Amniotic epithelial cell (primary cell): ENCODE measurements around the gene ASTN2.

ENCODE experiments used
- DNase-seq: peaks from one replicate; pipeline ENCODE4 v3.0.0-alpha.2; 2010; ENCODE audit warnings: low read depth

ASTN2 gene

GRCh38 chr9:116815835-116816234 lies 599.0 kb downstream of the ASTN2 start:
- DNase-seq = no peak

- DNase-seq = no peak
These were observed 601.9 kb downstream of the ASTN2 start for GRCh38 chr9:116813031-116813300.

- no peak for DNase-seq
These were observed 602.4 kb downstream of the ASTN2 start for GRCh38 chr9:116812231-116813030.

- no peak for DNase-seq
These were observed 605.2 kb downstream of the ASTN2 start for GRCh38 chr9:116809656-116810055.

- no peak for DNase-seq
These were observed 608.8 kb downstream of the ASTN2 start for GRCh38 chr9:116806075-116806474.

DNA sequence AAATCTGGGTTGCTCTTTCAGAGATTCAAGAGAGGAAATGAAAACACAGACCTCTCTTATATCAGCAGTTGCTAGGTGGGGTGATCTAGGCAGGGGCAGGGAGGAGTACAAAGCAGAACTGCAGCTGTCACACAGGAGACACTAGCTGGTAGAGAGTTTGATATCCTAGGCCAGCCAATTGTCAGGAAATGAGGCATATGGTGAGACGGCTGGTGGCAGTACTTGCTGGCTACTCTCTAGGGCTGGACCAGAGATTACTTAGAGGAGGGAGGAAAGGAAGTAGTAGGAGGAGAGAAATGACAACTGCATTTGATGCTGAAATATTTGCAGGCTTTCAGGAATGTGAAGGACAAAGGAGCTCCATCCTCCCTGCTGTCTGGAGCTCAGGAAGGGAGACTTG lies 614.0 kb downstream of the ASTN2 start:
- no peak for DNase-seq

GRCh38 chr9:116800074-116800473 lies 614.8 kb downstream of the ASTN2 start:
- no peak for DNase-seq

GRCh38 chr9:116798521-116798920 lies 616.3 kb downstream of the ASTN2 start:
- no peak for DNase-seq

DNA sequence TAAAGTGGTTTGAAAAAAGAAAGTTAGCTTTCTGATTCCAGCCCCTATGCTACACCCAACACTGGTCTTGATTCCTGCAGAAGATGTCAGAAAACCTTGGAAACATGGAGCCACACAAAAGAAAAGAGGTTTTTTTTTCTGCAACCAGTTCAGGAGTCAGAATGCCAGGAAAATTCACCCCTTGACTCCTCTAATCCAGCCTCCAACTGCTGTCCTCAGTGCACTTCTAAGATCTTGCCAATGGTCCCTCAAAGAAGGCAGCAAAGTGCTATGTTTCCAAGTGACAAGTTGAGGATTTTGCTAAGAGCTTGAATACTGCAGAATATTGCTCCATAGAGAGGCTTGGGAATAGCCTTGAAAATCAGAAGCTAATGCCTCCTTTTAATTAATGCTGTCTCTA lies 617.6 kb downstream of the ASTN2 start:
- DNase-seq = no peak

DNA sequence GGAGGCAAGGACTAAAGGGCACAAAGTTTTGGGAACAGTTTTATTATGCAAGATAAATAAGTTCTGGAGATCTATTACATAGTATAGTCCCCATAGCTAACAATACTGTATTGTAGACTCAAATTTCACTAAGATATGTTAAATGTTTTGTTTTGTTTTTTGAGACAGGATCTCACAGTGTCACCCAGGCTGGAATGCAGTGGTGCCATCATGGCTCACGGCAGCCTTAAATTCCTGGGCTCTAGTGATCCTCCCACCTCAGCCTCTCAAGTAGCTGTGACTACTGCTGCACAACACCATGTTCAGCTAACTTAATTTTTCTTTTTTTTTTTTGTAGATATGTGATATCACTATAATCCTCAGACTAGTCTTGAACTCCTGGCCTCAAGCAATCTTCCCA lies 618.2 kb downstream of the ASTN2 start:
- DNase-seq = no peak

- no peak for DNase-seq
These were observed 619.0 kb downstream of the ASTN2 start for GRCh38 chr9:116795821-116796220.

- DNase-seq = no peak
These were observed 622.6 kb downstream of the ASTN2 start for GRCh38 chr9:116792271-116792670.

DNA sequence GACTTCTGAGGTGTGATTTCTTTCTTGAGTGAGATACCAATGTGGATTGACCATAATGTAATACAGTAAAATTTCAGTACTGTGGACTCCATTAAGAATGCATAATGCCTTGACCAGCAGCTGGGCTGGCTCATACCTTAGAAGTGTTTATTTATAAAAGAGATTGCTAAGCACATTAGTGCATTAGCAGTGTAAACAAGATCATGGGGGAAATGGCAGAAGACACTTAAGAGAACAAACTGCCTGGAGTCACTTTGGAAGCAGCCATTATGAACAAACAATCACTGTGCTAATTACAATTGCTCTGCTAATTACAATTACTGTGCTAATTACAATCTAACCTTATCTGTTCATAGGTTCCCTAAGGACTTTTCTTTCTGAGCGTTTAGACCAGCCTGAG lies 623.5 kb downstream of the ASTN2 start:
- no peak for DNase-seq

- DNase-seq = no peak
These were observed 625.8 kb downstream of the ASTN2 start for GRCh38 chr9:116789081-116789480.

GRCh38 chr9:116786737-116787136 lies 628.1 kb downstream of the ASTN2 start:
- no peak for DNase-seq

GRCh38 chr9:116777116-116777515 lies 637.7 kb downstream of the ASTN2 start:
- DNase-seq = no peak

GRCh38 chr9:116774421-116775180 lies 640.3 kb downstream of the ASTN2 start:
- DNase-seq = no peak

GRCh38 chr9:116767219-116767618 lies 647.6 kb downstream of the ASTN2 start:
- DNase-seq = no peak

DNA sequence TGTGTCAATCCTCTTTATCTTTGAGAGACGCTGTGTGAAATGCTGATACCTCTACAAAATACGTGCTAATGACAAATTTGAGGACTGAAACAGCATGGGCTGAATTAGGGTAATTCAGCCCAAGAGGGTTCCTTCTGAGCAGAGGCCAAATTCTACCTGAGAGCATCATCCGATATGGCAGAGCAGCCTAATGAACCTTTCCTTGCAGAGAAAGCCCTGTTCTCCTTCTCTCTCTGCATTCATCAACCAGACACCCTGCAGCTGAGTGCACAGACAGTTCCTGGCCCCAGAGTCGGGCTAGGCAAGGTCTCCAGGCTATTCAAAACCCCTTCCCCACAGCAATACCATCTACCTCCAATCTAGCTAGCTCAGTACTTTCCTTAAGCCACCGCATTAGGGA lies 649.8 kb downstream of the ASTN2 start:
- DNase-seq = no peak

DNA sequence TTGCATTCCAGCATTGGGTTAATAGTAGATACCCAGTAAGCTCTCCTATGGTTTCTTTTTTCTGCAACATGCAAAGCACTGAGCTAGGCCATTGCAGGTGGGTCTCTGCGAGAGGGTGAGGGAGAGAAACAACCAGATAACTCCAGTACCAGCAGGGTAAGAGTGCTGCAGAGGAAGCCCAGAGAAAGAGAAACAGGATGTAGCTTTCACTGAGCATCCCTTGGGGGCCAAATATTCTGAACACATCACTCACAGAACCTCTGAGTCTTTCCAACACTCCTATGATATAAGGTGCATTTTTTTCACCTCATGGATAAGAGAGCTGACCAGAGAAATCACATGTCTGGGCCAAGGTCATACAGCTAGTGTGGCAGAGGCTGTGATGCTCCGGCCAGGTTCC lies 651.1 kb downstream of the ASTN2 start:
- DNase-seq = no peak

GRCh38 chr9:116760636-116761035 lies 654.2 kb downstream of the ASTN2 start:
- no peak for DNase-seq

DNA sequence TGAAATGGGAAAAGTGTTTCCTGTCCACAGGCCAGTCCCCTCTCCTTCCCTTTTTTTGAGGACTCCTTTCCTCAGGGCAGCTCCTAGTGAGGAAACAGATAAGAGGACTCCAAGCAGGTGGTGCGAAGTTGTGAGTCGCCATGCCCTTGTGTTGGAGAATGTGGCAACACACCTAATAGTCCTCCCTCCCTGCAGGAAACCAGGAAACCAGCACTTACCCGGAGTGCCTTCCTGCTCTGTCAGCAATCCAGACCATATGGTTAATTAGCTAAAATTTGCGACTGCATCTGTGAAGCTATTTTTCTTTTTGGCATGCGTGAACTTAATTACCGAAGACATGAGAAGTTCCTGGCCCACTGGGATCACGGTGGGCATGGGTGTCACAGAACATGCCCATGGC lies 657.8 kb downstream of the ASTN2 start:
- DNase-seq = no peak

DNA sequence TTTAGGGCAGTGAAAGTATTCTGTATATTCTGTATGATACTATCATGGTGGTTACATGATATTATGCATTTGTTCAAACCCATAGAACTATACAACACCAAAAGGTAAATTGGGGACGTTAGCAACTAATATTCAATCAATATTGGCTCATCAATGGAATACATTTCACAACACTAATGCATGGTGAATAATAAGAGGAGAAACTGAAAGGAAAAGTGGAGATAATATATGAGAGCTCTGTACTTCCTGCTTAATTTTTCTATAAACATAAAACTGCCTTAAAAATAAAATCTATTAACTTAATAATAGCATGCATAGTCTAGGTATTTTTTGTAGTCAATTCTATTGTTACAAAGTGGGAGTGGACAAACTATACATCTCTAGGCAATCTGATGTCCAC lies 661.5 kb downstream of the ASTN2 start:
- DNase-seq = no peak

- no peak for DNase-seq
These were observed 664.3 kb downstream of the ASTN2 start for GRCh38 chr9:116750510-116750909.
